Stimulated activated CD4-positive, alpha-beta T cell treated with anti-CD3 and anti-CD28 coated beads, TNF-alpha, amount 100 ng/mL, for 24 hours (primary cell): ENCODE data around the gene KIF26A.
A peak's percentile ranks its signal among the peaks of the same experiment; 100 is the strongest.

ENCODE experiments used
- DNase-seq, 3 experiments: peaks; one replicate each; pipeline ENCODE4 v3.0.0-alpha.2; 2020; ENCODE audit warnings: low read depth in 3 of 3

KIF26A gene

DNA sequence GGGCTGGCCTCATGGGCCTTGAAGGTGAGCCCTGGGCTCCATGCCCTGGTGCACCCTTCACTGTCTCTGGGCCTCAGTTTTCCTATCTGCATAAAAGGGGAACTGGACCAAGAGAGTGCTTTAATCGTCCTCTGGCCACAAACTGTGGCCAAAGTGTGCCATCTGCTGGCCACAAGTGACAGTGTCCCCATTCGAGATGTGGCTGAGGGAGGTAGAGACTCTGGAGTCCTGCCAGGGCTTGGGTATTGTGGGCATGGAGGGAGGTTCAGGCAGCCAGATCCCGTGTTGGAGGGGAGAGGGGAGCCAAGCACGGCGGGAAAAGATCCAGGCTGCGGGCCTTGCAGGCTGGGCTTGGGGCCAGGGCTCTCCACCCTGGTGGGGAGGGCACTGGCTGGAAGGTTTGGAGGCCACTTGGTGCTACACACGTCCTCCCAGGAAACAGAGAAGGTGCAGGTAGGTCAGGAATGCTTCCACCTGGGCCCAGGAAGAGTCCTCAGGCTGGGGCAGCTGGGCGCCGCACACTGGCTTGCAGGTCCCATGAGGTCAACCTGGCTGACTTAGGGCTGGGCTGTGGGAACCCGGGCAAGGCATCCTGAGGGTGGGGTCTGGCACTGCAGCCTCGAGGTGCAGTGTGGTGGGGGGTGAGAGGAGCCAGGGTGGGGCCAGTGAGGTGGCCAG, 7.3 kb upstream of the KIF26A start:
- DNase-seq: no peak

GRCh38 chr14:104131968-104132732, 6.2 kb upstream of the KIF26A start:
- DNase-seq: no peak

DNA sequence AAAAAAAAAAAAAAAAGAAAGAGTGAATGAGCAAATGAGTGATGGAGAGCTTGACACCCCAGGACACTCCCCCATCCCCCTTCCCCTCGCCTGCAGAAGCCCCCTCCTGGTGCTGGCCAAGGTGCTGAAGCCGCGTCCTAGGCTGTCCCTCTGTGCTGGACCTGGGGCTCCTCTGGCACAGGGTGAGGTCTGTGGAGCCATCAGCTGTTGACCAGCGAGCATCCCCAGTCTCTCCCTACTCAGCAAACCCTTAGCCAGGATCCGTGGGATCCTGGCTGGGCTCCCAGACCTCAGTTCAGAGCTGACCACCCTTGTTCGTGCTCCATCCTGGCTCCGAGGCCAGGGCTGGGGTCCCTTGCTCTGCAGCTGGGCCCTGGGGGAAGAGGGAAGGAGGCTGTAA, 5.4 kb upstream of the KIF26A start:
- no peak for DNase-seq

- DNase-seq: no peak
These were observed 4.9 kb upstream of the KIF26A start for GRCh38 chr14:104133496-104133895.

DNA sequence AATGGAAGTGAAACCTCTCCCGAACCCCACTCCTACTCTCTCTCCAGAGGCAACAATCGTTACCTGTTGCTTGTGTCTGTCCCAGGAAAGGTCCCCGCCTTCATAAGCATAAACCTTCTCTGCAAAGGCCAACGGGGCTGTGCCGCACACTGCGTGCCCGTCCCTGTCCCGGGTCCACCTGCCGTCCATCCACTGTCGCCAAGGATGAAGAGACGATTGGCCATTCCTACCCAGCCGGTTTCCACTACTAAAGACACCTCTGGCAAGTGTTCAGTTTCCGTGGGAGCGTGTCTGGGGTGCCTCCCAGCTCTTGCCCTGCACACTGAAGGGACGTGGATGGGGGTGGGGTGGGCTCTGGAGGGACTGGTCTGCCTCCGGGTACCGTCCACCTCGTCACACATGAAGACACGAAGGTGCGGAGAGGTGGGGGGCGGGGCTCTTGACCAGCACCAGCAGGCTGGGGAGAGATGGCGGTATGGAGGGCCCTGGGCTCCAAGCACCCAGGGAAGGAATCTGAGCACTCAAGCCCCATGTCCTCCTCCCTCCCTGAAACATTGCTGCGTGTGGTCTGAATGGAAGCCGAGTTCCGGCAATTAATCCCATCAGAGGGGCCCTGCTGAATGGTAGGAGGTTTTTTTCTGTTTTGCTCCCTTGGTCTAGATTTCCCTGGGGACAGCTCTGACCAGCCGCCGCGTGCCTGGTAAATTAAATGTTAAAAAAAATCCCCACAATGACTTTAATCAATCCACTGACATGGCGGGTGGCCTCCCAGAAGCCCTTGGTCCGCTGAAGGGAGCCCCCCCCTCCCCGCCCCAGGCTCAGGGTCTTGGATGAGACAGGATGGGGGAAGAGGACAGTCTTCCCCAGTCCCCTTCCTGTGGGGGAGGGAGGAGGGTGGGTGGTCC, 4.1 kb upstream of the KIF26A start:
- no peak for DNase-seq

- DNase-seq: peak in 1 of 3 experiments; percentile 17
These were observed 3.1 kb upstream of the KIF26A start for GRCh38 chr14:104135121-104135903.

DNA sequence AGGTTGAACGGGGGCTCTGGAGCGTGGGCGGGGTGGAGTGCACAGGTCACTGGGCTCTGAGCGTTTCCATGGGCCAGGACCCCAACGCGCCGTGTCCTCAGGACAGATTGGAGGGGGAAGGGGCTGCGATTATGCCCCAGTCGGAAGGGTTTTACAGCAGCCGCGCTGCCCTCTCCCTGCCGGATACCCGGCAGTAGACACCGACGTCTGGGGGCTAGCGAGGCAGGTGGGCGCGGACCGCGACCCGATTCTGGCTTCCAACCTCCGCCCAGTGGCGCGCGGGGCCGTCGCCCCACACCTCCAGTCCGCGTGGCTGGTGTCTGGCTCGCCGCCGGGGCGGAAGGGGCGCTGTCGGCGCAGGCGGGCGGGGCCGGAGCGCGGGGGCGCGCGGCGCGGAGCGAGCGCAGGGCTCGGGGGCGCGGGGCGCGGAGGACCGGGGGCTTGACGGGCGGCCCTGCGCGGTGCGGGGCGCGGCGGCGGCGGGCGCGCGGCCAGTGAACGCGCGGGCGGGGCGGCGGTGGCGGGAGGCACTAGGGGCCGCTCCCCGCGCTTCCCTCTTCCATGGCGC, 2.4 kb upstream of the KIF26A start:
- no peak for DNase-seq

GRCh38 chr14:104136472-104137296, 1.7 kb upstream of the KIF26A start:
- DNase-seq: no peak

GRCh38 chr14:104137297-104138097, 890 bp upstream of the KIF26A start:
- peak; percentile 35 to 68 (median 39) for DNase-seq

DNA sequence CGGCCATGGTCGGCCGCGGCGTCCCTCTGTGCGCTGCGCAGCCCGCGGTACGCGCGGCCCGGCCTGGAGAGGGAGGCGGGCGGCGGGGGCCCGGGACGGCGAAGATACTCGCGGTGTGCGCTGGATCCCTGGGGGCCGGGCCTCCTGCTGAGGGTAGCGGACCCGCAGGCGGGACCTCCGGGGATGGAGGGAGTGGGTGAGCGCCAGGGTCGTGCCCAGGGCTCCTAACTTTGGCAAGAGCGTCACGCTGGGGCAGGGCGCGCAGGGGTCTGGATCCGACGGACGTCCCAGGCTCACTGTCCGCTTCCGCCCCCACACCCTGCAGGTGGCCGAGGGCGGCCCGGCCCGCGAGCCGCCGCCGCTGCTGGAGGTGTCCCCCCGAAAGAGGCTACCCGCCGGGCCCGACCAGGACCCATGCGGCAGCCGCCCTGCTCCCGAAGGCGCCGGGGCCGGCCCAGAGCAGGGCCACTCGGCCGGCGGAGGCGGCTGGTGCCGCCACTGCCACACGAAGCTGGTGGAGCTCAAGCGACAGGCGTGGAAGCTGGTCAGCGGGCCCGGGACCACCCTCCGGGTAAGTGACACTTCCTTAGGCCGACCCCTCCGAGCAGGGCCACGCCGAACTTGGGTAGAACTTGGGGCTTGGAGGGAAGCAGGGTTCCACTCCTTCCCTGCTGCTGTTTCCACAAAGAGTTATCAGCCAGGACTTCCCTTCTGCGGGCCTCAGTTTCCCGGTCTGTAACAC, 502 bp downstream of the KIF26A start:
- no peak for DNase-seq

- no peak for DNase-seq
These were observed 1.2 kb downstream of the KIF26A start for GRCh38 chr14:104139460-104140212.

DNA sequence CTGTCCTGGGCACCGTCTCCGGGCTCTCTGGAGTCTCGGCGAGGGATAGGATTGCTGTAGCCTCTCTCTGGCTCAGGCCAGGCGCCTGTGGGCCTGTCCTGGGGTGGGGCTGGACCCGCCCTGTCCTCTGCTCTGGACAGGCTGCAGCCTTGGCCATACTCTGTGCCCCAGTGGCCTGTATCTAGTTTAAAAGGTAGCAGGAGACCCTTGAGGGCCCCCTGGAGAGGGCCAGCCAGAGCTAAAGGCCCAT, 1.8 kb downstream of the KIF26A start:
- no peak for DNase-seq

DNA sequence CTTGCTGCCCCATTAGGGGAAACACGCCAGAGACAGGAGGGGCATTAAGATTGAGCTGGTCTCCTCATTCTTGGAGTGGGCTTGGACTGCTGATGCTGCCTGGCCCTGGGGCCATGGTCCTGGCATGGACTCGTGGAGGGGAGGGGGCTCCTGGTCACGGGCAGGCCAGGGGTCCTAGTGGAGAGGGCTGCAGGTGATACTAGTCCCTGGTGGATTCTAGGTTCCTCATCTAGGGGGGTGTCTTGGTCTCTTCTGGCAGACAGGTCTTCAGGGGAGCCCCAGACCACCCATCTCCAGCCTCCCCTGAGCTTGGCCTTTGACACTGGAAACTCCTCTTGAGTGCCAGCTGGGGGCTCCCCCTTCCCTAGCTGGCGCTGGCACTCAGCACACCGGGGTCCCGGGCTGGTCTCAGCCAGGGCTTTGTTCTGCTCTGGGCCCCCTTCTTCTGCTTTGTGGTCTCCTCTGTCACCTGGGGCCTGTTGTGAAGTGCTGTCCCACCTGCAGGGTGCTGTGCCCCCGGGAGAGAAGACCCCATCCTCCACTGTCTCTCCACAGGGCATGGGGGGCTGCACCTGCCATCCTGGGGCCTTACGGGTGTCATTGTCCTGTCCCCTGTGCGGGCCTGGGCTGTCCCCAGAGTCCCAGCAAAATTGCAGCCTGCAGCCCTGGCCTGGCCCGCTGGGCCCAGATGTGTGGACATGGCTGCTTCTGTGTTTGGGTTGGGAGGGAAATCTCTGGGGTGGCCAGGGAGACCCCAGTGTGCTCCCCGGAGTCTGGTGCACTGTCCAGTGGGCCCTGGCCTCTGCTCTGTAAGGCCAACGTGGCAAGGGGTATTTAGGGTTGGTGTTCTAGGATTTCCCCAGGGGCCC, 2.3 kb downstream of the KIF26A start:
- DNase-seq: no peak

DNA sequence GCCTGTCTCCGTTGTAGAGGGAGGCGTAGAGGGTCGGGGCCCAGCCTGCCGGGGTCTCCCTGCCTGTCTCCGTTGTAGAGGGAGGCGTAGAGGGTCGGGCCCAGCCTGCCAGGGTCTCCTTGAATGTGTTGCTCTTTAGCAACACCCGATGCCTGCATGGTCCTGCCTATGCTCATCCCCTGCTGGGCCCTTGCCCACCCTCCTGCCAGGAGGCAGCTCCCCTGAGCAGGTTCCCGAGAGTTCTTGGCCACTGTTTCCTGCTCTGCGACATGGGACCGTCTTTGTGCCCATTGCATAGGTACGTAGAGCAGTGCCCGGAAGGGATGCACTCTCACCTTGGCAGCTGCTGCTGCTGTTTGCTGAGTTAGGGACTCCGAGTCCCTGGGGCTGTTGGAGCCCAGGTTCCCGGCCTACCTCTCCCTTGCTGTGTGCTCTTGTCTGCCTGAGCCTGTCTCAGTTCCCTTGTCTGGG, 3.3 kb downstream of the KIF26A start:
- no peak for DNase-seq

DNA sequence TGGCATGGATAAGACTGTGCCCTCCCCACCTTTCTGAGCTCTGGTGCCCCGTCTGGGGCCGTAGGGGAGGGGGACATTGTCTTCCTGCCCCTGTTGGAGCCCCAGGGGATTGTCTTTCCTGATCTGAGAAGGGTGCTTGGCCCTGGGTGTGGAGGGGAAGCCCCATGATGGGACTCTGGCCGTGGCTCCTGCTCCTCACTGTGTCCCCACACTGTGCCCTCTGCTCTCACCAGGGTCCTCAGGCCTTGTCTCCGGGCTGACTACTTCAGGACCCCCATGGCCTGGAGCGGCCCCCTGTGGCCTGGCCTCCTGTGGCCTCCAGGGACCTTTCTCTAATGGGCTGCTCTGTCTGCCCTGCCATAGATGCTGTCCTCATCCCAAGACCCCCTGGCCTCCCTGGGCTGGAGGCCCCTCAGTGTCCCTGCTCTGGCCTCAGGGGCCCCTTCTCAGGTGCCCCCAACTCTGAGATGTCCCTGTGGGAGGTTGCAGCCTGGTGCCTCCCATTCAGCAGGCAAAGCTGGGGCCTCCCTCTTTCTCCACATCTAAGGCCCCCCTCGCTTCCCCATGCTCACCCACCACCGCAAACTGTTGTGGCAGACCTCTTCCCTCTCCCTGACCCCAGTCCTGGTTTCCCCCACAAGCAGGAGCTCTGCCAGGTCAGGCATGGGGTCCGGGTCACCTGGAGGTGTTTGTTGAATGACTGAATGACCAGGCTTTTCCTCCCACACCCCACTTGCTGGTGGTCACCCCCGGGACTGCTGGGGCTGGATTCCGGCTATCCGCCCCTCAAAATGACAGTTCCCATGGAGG, 4.0 kb downstream of the KIF26A start:
- DNase-seq: no peak

- no peak for DNase-seq
These were observed 4.6 kb downstream of the KIF26A start for GRCh38 chr14:104142946-104143470.
